ENCODE results near the gene SCFD1.

GRCh38 chr14:30655124-30655523 lies 33.0 kb downstream of the SCFD1 start:
- TF ChIP-seq, protein P1, sequence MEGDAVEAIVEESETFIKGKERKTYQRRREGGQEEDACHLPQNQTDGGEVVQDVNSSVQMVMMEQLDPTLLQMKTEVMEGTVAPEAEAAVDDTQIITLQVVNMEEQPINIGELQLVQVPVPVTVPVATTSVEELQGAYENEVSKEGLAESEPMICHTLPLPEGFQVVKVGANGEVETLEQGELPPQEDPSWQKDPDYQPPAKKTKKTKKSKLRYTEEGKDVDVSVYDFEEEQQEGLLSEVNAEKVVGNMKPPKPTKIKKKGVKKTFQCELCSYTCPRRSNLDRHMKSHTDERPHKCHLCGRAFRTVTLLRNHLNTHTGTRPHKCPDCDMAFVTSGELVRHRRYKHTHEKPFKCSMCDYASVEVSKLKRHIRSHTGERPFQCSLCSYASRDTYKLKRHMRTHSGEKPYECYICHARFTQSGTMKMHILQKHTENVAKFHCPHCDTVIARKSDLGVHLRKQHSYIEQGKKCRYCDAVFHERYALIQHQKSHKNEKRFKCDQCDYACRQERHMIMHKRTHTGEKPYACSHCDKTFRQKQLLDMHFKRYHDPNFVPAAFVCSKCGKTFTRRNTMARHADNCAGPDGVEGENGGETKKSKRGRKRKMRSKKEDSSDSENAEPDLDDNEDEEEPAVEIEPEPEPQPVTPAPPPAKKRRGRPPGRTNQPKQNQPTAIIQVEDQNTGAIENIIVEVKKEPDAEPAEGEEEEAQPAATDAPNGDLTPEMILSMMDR (IDR thresholded peaks at IDR 0.05) = no peak
- no peak for TF ChIP-seq ZFX (IDR thresholded peaks at IDR 0.05; ENCODE audit: borderline replicate concordance)

Measured in 22Rv1 (cell line).